K562 (cell line): Measurements from ENCODE around the gene HDHD3. TPM values are rescaled to one million over a fixed set of nuclear protein-coding genes. Genes with fewer than 3 reads are reported as not detected.
A peak's percentile ranks its signal among the peaks of the same experiment; 100 is the strongest.

ENCODE experiments used
- ATAC-seq: fragments of 200-7000 bp; cut with Tn5 transposase; 3 replicates; pipeline ENCODE4 v1.9.1; 2020; ENCODE audit warnings: moderate library complexity
- BruUV-seq: library from RNA; stranded (reverse); fragments of 400-500 nt; replicated peaks from 2 replicates; lab custom pipeline; 2021; lab: Mats Ljungman, UMichigan
- CTCF ChIA-PET: fragments of 300-600 bp; formaldehyde crosslinking; extraction: SDS; loops from one replicate; lab custom pipeline; 2021; ENCODE audit warnings: low intra/inter-chr PET ratio; lab: Yijun Ruan, JAX
- POLR2A ChIA-PET: fragments of 300-600, 350-650 bp; sonication (Branson Sonifier 250); formaldehyde crosslinking; extraction: SDS; loops from one replicate; lab custom pipeline; 2021; ENCODE audit warnings: antibody characterized with exemption, inconsistent platforms; lab: Yijun Ruan, JAX
- DNase-seq, 4 experiments: peaks; one replicate each; pipeline versions ENCODE4 v3.0.0 to v3.0.0-alpha.2; 2011 to 2018; ENCODE audit warnings: low spot score in 3 of 4, mixed read lengths in 3 of 4; ENCODE audit errors: extremely low read depth in 1 of 4
- FAIRE-seq: peaks from 2 replicates; lab custom pipeline; 2011; peaks lifted over from hg19 to GRCh38; lab: Jason Lieb, UNC
- H2AFZ ChIP-seq: 2 replicates; pipeline ENCODE4 v1.6.0; 2011; ENCODE audit warnings: low read depth, low read length, control low read depth, inconsistent platforms
- H3K27ac ChIP-seq: fragments of 200-600 bp; 3 replicates; pipeline ENCODE4 v1.8.0; 2011; ENCODE audit warnings: low read depth, mild to moderate bottlenecking, control low read depth, inconsistent platforms, low read length, moderate library complexity, mixed read lengths; ENCODE audit errors: extremely low read depth
- H3K27me3 ChIP-seq, 2 experiments: fragments of 300-600 bp in 1 of 2; 2 replicates in 1 of 2; 3 replicates in 1 of 2; pipeline versions ENCODE4 v1.6.0 to v1.8.0; 2011; ENCODE audit warnings: inconsistent platforms in 2 of 2, low read length in 2 of 2, mild to moderate bottlenecking in 1 of 2, mixed read lengths in 1 of 2, moderate library complexity in 1 of 2; ENCODE audit not compliant: control insufficient read depth in 2 of 2, insufficient read depth in 2 of 2
- H3K36me3 ChIP-seq: fragments of 300-600 bp; 3 replicates; pipeline ENCODE4 v1.8.0; 2011; ENCODE audit warnings: mild to moderate bottlenecking, low read length, inconsistent platforms; ENCODE audit not compliant: control insufficient read depth, insufficient read depth
- H3K4me1 ChIP-seq, 2 experiments: fragments of 200-600 bp in 1 of 2; replicated peaks in 1 of 2; 2 replicates in 1 of 2; 3 replicates in 1 of 2; pipeline versions ENCODE4 v1.5.1 to v1.8.0; 2011; ENCODE audit warnings: inconsistent platforms in 2 of 2, low read length in 2 of 2, mild to moderate bottlenecking in 1 of 2, mixed read lengths in 1 of 2, moderate library complexity in 1 of 2; ENCODE audit not compliant: control insufficient read depth in 2 of 2, insufficient read depth in 2 of 2
- H3K4me2 ChIP-seq: 2 replicates; pipeline ENCODE4 v1.6.1; 2011; ENCODE audit warnings: low read length, control low read depth, inconsistent platforms, mixed read lengths; ENCODE audit not compliant: insufficient read depth
- H3K4me3 ChIP-seq: fragments of 200-600 bp; sonication (generic), shearing (Covaris generic); 2 replicates; pipeline ENCODE4 v1.5.1; 2016; ENCODE audit warnings: control low read depth, inconsistent platforms
- H3K79me2 ChIP-seq: fragments of 200-600 bp; 3 replicates; pipeline ENCODE4 v1.8.0; 2011; ENCODE audit warnings: low read length, inconsistent platforms; ENCODE audit not compliant: control insufficient read depth, insufficient read depth
- H3K9ac ChIP-seq, 2 experiments: 2 replicates each; pipeline versions ENCODE4 v1.6.0 to v1.6.1; 2011; ENCODE audit warnings: low read depth in 2 of 2, low read length in 2 of 2, control low read depth in 1 of 2, inconsistent platforms in 1 of 2, mild to moderate bottlenecking in 1 of 2, mixed read lengths in 1 of 2; ENCODE audit not compliant: insufficient read depth in 1 of 2
- H3K9me1 ChIP-seq: one replicate; pipeline ENCODE4 v1.6.0; 2011; ENCODE audit warnings: inconsistent platforms, mild to moderate bottlenecking, low read length, moderate library complexity; ENCODE audit not compliant: control insufficient read depth, insufficient read depth
- H3K9me3 ChIP-seq: replicated peaks from 2 replicates; pipeline ENCODE4 v1.5.1; 2011; ENCODE audit warnings: low read depth, low read length, inconsistent platforms; ENCODE audit not compliant: control insufficient read depth, insufficient read depth
- H4K20me1 ChIP-seq: replicated peaks from 2 replicates; pipeline ENCODE4 v1.6.1; 2011; ENCODE audit warnings: low read length, inconsistent platforms, mixed read lengths; ENCODE audit not compliant: control insufficient read depth, insufficient read depth
- NBN ChIP-seq: fragments of 450-650 bp; IDR thresholded peaks from 2 replicates; pipeline ENCODE4 v1.6.1; 2016; ENCODE audit warnings: low read depth, mild to moderate bottlenecking
- NR2C1 ChIP-seq, 2 experiments: fragments of 450-650 bp; IDR thresholded peaks; 2 replicates each; pipeline ENCODE4 v1.6.1; 2017; ENCODE audit warnings: mild to moderate bottlenecking in 2 of 2, antibody characterized with exemption in 1 of 2, inconsistent platforms in 1 of 2, missing compliant biosample characterization in 1 of 2, missing genetic modification characterization in 1 of 2
- SUPT5H ChIP-seq: fragments of 450-650 bp; IDR thresholded peaks from 2 replicates; pipeline ENCODE4 v1.6.1; 2016
- TARDBP ChIP-seq: fragments of 450-650 bp; IDR thresholded peaks from 2 replicates; pipeline ENCODE4 v1.6.1; 2016
- ZNF696 ChIP-seq: fragments of 250-450 bp; sonication (Bioruptor Pico); conservative IDR thresholded peaks from 2 replicates; pipeline ENCODE4 v1.4.0; 2020; ENCODE audit warnings: mild to moderate bottlenecking, moderate library complexity
- WGBS: fragments of 100-300 bp; shearing (Covaris generic); methylation state at CpG from one replicate; pipeline ENCODE4 v1.1.6; 2016; ENCODE audit warnings: low coverage, mixed read lengths; ENCODE audit not compliant: insufficient coverage; ENCODE audit errors: missing lambda C conversion rate; 5-methylcytosine and 5-hydroxymethylcytosine counted together
- in situ Hi-C: fragments of 300-500 bp; cut with MboI; formaldehyde crosslinking; loops from 4 replicates; pipeline ENCODE4 v1.15.0; 2018; ENCODE audit warnings: inconsistent platforms, mixed read lengths
- intact Hi-C: fragments of 100-400 bp; cut with micrococcal nuclease; formaldehyde crosslinking; loops from 2 replicates; pipeline ENCODE4 v1.14.2; 2022
- polyA plus RNA-seq, 8 experiments: library from polyadenylated mRNA; depleted of rRNA in 4 of 8; stranded (reverse) in 5 of 8; unstranded in 3 of 8; fragments of >200 nt; fragmentation: Nextera tagmentation in 2 of 8; fragmentation: Illumina TruSeq in 1 of 8; extraction: Ambion mirVana in 2 of 8; extraction: Trizol in 1 of 8; gene quantifications; 2 replicates each; pipeline versions ENCODE4 v1.2.1 to v1.2.3, GENCODE V29; 2011 to 2014; ENCODE audit warnings: inconsistent platforms in 1 of 8, missing spikeins in 1 of 8
- total RNA-seq, 7 experiments: library from RNA; depleted of rRNA in 6 of 7; stranded (reverse); fragments of >200 nt in 6 of 7; fragmentation: Illumina TruSeq in 2 of 7; extraction: Trizol in 2 of 7; gene quantifications; 2 replicates each; pipeline versions ENCODE4 v1.2.1 to v1.2.3, GENCODE V29; 2011 to 2021; ENCODE audit warnings: low replicate concordance in 1 of 7

HDHD3 gene
- total and polyA plus RNA-seq, 9 of the 15 experiments (the other 6 are each of a cell fraction or from before 2014, with no cell fraction given) = 1.1 to 19.1 (median 10.9) TPM

DNA sequence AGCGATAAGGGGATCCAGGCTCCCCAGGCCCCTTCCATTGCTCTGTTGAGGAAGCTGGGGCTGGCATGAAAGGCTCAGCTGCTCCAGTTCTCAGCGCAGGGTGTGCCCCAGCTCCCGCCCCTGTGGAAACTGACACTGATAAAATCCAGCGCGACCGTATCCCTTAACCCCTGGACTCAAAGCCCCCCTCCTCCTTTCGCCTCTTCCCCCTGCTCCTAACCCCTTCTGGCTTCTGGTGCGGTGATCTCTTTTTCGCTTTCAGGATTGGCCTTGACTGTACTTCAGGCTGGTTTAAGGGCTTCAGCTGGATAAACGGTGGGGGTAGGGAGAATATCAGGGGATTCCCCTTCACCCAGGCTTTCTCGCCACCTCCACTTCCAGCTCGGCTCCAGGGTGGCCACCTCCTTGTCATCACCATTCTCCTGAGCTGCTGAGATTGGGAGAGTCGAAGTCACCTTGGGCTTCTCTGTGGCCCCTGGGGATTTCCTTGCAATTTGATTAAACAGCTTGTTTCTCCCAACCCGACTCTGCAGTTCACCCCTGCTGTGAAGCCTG lies 26.6 kb downstream of the HDHD3 start:
- POLR2A ChIA-PET = interaction anchor here (0.6 to 2.4 kb wide), 3 partner anchors 10 to 49 kb away, joined by 3 to 12 read pairs (median 3); partner anchors contain the start of gene WDR31
- ATAC-seq (no peak), FAIRE-seq (no peak), DNase-seq (no peak)
- Histone ChIP-seq H3K4me2 (peak overlapping the region; percentile 49; the same call in 1 of the 2 replicates), H3K4me1 (peaks cover 3 to 10% of the 10 kb centered on the region in 2 experiments; a peak in 3 of 5 replicates), H3K27me3 (peaks cover 2 to 4% of the 10 kb centered on the region in 2 experiments; a peak in 2 of 5 replicates), H3K9me3 (no peaks in the 10 kb centered on the region), H3K4me3 (no peak overlapping the region), H3K36me3 (no peaks in the 10 kb centered on the region), H3K79me2 (no peaks in the 10 kb centered on the region), H3K9me1 (no peaks in the 10 kb centered on the region), H4K20me1 (no peaks in the 10 kb centered on the region), H3K9ac (peak overlapping the region in 1 of 2 experiments; percentile 73; a peak in 1 of 4 replicates), H2AFZ (0 out of 2 replicates have a peak overlapping the region, but pooled peaks have one; percentile 26), H3K27ac (no peak overlapping the region)
- BruUV-seq = no TSS peak
- TF ChIP-seq TARDBP = no peak
- TF ChIP-seq SUPT5H = no peak
- no peak for TF ChIP-seq NBN
- no peak for TF ChIP-seq ZNF696 (CRISPR knock-in tag)
- TF ChIP-seq NR2C1 (IDR thresholded peaks at IDR 0.05) = no peak
- no peak for TF ChIP-seq NR2C1 (tag; IDR thresholded peaks at IDR 0.05)
- intact Hi-C loops (no loop called here), in situ Hi-C loops (no loop called here)
- 22% methylated on average over 13 of the region's 14 CpGs for WGBS
- CTCF ChIA-PET = no interaction called here
